HPDE6-E6E7 (cell line): ENCODE results near the gene UXS1.

Experiments
- DNase-seq: peaks from one replicate; pipeline ENCODE4 v3.0.0; 2011; ENCODE audit warnings: missing footprints; ENCODE audit errors: extremely low spot score

UXS1 gene

GRCh38 chr2:106130251-106130998 lies 63.7 kb downstream of the UXS1 start:
- no peak for DNase-seq

DNA sequence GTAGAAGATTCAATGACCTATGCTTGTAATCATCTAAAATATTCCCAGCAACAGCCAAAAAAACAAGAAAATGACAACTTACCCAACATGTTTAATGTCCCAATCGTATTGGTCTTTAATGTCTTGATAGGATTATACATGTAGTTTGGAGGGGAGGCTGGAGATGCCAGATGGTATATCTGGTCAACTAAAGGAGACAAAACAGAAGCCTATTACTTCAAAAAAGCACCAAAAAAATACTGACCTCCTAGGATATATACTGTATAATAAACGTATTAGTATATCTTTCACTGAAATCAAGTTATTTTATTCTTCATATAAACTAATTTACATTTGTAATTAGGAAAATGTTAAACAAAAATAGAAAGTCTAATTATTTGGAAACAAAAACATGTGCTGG lies 64.5 kb downstream of the UXS1 start:
- DNase-seq, result no peak

DNA sequence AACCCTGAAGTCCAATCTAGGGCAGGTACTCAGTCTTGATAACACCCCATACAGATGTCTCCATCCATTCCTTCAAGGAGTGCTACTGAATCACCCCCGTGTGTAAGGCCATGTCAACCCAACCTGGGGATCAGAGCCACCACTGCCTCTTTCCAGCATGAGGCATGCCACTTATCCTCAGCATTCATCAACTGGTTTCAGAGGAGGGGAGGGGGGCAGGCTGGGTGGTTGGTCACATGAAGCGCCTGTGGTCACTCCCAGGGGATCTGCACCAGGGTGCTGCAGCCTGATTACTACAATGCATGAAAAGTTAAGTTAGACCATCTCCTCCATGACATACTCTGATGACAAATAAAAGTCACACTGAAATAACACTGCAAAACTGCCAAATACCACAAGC lies 65.0 kb downstream of the UXS1 start:
- no peak for DNase-seq

- no peak for DNase-seq
These were observed 66.3 kb downstream of the UXS1 start for GRCh38 chr2:106127776-106128268.

DNA sequence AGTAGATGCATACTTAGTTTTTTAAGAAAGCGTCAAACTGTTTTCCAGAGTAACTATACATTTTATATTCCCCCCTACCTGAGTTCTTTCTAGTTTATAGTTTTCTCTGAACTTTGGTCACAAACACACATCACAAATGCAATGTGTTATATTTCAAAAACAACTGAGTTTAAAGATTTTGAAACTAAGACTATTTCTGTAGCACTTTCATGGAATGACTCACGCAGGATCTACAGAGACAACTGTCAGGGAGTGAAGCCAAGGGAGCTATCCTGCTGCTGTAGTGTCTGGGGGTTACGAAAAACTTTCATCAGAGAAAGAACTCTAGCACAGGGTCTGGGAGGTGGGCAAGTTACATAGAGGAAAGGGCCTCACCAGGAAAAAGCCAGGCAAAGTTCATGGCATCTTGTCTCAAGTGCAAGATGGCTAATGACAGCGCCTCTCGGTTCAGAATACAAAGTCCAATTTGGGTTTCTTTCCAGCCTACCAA lies 66.8 kb downstream of the UXS1 start:
- DNase-seq, result no peak

DNA sequence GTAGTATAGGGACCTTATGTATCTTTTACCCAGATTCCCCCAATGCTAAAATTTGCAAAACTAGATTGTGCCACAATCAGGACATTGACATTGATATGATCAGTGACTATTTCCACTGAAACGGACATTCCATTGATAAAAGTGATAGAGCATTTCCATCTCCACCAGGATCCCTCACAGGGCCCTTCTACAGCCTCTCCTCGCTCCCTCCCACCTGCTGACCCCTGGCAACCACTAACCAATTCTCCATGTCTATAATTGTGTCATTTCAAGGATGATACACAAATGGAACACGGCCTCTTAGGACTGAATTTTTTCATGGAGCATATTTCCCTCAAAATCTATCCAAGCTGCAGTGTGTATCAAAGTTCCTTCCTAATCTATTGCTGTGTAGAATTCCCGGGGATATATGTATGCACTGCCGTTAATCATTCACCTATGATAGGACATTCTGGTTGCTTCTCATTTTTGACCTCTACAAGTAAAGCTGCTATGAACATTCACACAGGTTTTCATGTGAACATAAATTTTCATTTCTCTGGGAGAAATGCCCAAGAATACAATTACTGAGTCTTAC lies 67.3 kb downstream of the UXS1 start:
- no peak for DNase-seq

DNA sequence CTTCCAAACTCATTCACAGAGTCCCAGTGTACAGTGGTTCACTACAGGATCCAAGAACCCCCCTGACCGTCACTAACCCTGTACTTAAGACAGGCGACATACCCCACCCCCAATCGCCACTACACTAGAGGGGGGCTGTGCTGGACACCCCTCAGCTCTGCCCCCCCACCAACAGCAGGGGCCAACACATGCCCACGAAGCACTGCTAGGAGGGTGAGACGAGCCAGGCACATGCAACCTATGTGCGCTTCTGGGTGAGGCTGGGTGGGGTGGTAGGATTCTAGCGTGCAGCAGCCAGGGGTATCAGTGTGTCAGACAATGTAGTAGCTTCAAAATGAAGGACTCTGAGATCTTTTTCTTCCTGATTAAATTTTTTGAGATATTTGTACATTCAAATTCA lies 67.8 kb downstream of the UXS1 start:
- DNase-seq, result no peak

GRCh38 chr2:106124905-106125549 lies 69.1 kb downstream of the UXS1 start:
- peak; percentile 74 for DNase-seq

GRCh38 chr2:106124106-106124756 lies 69.9 kb downstream of the UXS1 start:
- DNase-seq, result no peak

DNA sequence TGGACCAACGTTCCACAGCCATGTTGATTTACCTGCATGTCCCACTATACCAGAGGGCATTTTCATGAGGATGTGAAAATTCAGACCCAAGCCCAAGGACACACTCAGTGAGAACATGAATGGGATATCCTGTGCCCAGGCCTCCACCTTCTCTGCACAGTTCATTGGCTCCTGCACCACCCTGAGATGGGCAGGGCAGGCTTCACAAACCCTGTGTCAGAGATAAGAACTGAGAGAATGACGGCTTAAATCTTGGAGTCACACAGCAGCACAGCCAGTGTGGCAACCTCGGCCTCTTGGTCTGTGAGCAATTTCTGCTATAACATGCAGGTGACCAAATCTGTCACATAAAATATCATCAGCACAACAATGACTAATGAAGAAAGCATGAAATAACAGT lies 71.9 kb downstream of the UXS1 start:
- no peak for DNase-seq

DNA sequence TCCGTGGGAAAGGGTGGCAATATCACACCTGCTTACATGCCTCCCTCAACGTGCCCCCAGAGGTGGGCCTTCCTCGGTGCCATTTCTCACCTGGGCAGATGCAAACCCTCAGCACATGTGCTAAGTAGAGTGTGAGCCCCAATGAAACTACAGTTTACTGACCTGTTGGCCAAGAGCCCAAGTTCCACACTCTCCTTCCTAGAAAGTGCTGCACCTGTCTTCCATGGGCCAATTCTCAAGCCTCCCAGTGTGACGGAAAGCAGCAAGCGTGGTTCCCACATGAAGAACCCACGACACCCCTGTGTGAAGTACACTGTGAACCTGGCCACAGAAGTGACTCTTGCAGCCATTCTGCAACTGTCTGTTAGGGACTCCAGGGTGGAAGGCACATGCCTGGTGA lies 73.7 kb downstream of the UXS1 start:
- no peak for DNase-seq

- no peak for DNase-seq
These were observed 75.0 kb downstream of the UXS1 start for GRCh38 chr2:106119074-106119473.

DNA sequence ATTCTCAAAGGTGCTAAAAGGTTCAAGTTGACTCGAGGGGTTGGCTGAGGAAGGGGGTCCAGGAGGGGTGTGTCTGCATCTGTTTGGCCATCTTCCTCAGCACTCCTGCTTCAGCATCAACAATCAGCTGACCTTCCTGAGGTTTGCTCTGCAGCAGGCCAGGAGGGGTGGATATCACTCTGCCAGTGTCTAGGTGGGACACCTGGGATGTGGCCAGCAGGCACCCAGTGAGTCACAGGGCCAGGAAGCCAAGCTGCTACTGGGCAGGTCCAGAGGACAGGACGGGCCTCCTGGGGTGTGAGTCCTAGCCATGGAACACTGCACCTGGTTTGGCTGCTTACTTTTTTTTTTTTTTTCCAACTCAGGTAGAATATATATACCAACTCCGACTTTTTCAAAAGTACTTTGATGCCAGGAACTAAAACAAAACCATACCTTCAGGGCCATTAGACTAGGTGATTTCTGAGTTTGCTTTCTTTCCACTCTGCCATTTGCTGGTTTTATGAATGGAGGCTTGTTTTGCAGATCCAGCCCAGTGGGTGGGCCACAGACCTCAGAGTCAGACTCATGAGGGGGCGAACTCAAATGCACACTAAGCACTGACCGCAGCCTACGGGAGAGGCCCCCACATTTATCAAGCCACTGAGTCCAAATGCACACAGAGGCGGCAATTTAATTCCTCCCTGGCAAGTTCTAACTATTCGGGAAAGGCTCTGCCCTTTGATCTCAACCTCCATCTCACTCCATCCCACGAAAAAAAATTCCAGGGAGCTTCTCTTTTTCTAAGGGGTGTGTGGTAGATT lies 76.0 kb downstream of the UXS1 start:
- no peak for DNase-seq

DNA sequence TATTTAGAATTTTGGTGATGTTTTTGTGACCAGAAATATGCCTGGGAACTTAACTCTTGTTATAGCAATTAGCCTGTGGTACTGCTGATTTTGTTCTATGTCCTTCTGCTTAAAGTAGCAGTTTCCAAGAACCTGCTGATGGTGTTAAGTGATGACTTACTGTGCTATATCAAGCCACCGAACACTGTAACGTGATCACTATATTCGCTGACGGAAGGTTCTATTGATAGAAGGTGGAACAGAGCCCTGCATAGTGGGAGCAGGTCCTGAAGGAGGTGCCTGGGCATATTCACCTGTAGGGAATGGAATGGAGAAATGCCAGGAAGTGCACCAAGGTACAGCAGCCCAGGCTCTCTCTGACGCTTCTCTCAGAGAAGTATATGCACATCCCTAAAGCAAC lies 76.8 kb downstream of the UXS1 start:
- no peak for DNase-seq

- DNase-seq, result no peak
These were observed 77.9 kb downstream of the UXS1 start for GRCh38 chr2:106116248-106116647.

DNA sequence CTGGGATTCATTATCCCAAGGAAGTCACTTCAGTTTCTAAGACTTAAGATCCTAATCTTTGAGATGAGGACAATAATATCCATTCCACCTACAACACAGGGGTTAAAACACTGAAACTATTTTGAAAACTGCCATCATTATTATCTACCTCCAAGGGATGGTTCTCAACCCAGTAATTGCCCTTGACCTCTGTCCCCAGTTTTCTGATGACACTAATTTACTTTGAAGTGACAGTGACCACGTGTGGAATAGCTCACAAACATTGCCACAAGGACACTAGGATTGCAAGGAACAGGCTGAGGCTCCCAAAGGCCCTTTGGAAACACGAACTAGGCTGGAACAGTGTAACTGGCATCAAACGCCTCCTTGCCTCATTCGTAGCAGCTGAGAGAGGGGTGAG lies 78.4 kb downstream of the UXS1 start:
- no peak for DNase-seq

- peak; percentile 33 for DNase-seq
These were observed 78.9 kb downstream of the UXS1 start for GRCh38 chr2:106115250-106115649.

DNA sequence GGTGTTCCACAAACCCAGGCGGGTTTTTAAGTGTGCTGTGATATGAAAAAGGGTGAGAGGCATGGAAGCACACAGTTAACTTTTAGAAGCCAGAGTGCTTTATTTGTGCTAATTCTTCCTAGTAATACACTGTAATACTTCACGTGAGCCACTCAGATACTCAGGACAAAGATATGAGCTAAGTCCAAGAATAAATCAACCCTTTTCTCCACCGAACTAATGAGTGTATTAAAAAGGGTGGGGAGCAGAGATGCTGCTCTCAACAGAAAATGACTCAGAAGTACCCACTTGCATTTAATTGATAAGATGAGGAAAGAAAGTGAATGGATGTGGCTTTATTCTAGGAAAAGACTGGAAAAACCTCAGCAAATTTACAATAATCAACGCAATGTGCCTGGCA lies 79.9 kb downstream of the UXS1 start:
- no peak for DNase-seq

- DNase-seq, result no peak
These were observed 80.6 kb downstream of the UXS1 start for GRCh38 chr2:106113361-106113966.

DNA sequence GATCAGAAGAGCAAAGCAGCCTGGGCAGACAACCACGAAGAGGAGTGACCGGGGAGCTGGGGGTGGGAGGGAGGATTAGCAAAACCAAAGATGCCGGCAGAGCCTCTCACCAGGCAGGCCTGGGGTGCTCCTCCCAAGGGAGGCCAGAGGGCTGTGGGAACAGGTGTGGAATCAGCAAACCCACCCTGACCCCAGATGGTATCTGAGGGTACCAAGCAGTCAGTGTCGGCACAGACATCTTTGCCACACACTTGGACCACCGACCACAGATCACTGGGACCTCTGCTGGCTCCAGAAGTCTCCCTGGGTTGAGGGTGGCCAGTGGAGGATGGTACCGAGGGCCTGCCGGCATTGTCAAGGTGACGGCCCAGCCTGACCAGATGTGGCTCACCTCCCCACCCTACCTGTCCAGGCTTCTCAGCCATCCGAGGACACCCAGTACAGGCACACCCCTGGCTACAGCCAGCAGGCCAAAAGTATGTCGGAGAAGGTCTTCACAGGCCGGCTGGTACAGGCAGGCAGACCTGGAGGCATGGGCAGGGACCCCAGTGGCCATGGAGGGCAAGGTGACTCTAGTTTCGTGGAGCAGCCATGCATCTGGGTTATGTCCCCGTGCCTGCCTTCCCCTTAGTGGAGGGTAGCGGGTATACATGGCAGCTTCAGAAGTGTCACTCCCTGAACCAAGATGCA lies 82.1 kb downstream of the UXS1 start:
- no peak for DNase-seq
